ENCODE results near the gene OR52N2. TPM values are rescaled to one million over a fixed set of nuclear protein-coding genes. Genes with fewer than 3 reads are reported as not detected.

Gene OR52N2
- total RNA-seq, 2 experiments from 2014 or later, result not detected

DNA sequence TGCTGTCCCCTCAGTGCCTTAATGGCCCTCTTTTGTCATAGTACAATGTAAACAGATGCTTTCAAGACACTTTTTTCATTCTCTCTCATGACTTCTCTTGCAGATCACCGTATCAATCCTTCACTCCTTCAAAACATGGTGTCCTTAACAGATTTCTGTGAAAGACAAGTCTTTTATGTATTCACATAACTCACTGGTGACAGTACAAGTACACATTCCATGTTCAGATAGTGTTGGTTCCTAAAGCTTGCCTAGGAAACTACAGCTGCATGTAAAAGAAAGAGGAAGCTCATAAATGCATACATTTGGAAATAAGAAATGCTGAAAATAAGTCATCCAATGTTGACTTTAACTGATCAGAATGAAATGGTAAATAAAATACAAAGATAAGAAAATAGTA lies 38.0 kb downstream of the OR52N2 start:
- Histone ChIP-seq H3K9me3 (ENCODE audit: control insufficient read depth in 1 of 2, insufficient read depth in 1 of 2, low read length in 2 of 2) (no peaks in the 10 kb centered on the region), H3K36me3 (ENCODE audit: insufficient read depth, low read length) (no peaks in the 10 kb centered on the region), H3K4me1 (ENCODE audit: insufficient read depth, low read length) (no peaks in the 10 kb centered on the region), H3K27me3 (ENCODE audit: control insufficient read depth in 1 of 2, insufficient read depth in 2 of 2, low read length in 2 of 2) (no peaks in the 10 kb centered on the region), H3K4me3 (ENCODE audit: low read length) (no peak overlapping the region), H3K27ac (ENCODE audit: low read depth in 1 of 2, low read length in 2 of 2) (no peak overlapping the region)
- no peak for DNase-seq
- no peaks in the 10 kb centered on the region for H3K4me1 Mint-ChIP-seq (ENCODE audit: low read depth)
- intact Hi-C loops (cut with DNase I, micrococcal nuclease), result no loop called here
- no peak overlapping the region for H3K4me3 Mint-ChIP-seq
- no peak overlapping the region for H3K27ac Mint-ChIP-seq
- no peaks in the 10 kb centered on the region for H3K36me3 Mint-ChIP-seq (ENCODE audit: low read depth)
- POLR2A ChIA-PET, result no interaction called here
- TF ChIP-seq, protein P1, sequence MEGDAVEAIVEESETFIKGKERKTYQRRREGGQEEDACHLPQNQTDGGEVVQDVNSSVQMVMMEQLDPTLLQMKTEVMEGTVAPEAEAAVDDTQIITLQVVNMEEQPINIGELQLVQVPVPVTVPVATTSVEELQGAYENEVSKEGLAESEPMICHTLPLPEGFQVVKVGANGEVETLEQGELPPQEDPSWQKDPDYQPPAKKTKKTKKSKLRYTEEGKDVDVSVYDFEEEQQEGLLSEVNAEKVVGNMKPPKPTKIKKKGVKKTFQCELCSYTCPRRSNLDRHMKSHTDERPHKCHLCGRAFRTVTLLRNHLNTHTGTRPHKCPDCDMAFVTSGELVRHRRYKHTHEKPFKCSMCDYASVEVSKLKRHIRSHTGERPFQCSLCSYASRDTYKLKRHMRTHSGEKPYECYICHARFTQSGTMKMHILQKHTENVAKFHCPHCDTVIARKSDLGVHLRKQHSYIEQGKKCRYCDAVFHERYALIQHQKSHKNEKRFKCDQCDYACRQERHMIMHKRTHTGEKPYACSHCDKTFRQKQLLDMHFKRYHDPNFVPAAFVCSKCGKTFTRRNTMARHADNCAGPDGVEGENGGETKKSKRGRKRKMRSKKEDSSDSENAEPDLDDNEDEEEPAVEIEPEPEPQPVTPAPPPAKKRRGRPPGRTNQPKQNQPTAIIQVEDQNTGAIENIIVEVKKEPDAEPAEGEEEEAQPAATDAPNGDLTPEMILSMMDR (IDR thresholded peaks at IDR 0.05), result no peak
- H3K27me3 Mint-ChIP-seq, result peaks cover 3% of the 10 kb centered on the region
- CTCF ChIA-PET, result no interaction called here
- ATAC-seq (ENCODE audit: poor library complexity), result no peak
- H3K9me3 Mint-ChIP-seq, result no peaks in the 10 kb centered on the region

- CTCF ChIA-PET, result interaction anchor here (0.6 kb wide), 1 partner anchor 943 kb away, joined by 3 read pairs; no protein-coding TSS in a partner anchor
- POLR2A ChIA-PET, result no interaction called here
- peaks cover 2% of the 10 kb centered on the region for H3K9me3 Mint-ChIP-seq
- peaks cover 3% of the 10 kb centered on the region for H3K27me3 Mint-ChIP-seq
- ATAC-seq (ENCODE audit: poor library complexity) (no peak), DNase-seq (no peak)
- Histone ChIP-seq H3K27ac (ENCODE audit: low read depth in 1 of 2, low read length in 2 of 2) (no peak overlapping the region), H3K36me3 (ENCODE audit: insufficient read depth, low read length) (no peaks in the 10 kb centered on the region), H3K4me1 (ENCODE audit: insufficient read depth, low read length) (no peaks in the 10 kb centered on the region), H3K9me3 (ENCODE audit: control insufficient read depth in 1 of 2, insufficient read depth in 1 of 2, low read length in 2 of 2) (no peaks in the 10 kb centered on the region), H3K27me3 (ENCODE audit: control insufficient read depth in 1 of 2, insufficient read depth in 2 of 2, low read length in 2 of 2) (peaks cover 0 to 3% of the 10 kb centered on the region in 2 experiments), H3K4me3 (ENCODE audit: low read length) (no peak overlapping the region)
- H3K36me3 Mint-ChIP-seq (ENCODE audit: low read depth), result no peaks in the 10 kb centered on the region
- TF ChIP-seq, protein P1 (IDR thresholded peaks at IDR 0.05), result no peak
- no peak overlapping the region for H3K27ac Mint-ChIP-seq
- intact Hi-C loops (cut with DNase I, micrococcal nuclease), result no loop called here
- no peak overlapping the region for H3K4me3 Mint-ChIP-seq
- H3K4me1 Mint-ChIP-seq (ENCODE audit: low read depth), result no peaks in the 10 kb centered on the region
Measured at GRCh38 chr11:5847711-5848110, 39.0 kb downstream of the OR52N2 start.

DNA sequence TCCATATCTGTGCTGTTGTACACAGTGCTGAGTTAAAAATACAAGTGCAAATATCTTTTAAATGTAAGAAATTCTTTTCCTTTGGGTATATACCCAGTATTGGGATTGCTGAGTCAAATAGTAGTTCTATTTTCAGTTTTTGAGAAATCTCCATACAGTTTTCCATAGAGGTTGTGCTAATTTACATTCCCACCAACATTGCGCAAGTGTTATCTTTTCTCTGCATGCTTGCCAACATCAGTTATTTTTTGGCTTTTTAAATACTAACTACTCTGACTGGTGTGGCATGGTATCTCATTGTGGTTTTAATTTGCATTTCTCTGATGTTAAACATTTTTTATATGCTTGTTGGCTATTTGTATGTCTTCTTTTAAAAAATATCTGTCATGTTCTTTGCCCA lies 42.3 kb downstream of the OR52N2 start:
- H3K36me3 Mint-ChIP-seq (ENCODE audit: low read depth), result no peaks in the 10 kb centered on the region
- ChIA-PET CTCF (no interaction called here), POLR2A (no interaction called here)
- H3K27me3 ChIP-seq (ENCODE audit: control insufficient read depth in 1 of 2, insufficient read depth in 2 of 2, low read length in 2 of 2), result peaks cover 5 to 7% of the 10 kb centered on the region in 2 experiments
- no peak for DNase-seq
- intact Hi-C loops (cut with DNase I, micrococcal nuclease), result no loop called here
- no peak overlapping the region for H3K4me3 Mint-ChIP-seq
- H3K4me3 ChIP-seq (ENCODE audit: low read length), result no peak overlapping the region
- no peak for ATAC-seq (ENCODE audit: poor library complexity)
- H3K9me3 Mint-ChIP-seq, result peaks cover 4% of the 10 kb centered on the region
- no peaks in the 10 kb centered on the region for H3K36me3 ChIP-seq (ENCODE audit: insufficient read depth, low read length)
- no peak overlapping the region for H3K27ac ChIP-seq (ENCODE audit: low read depth in 1 of 2, low read length in 2 of 2)
- no peaks in the 10 kb centered on the region for H3K9me3 ChIP-seq (ENCODE audit: control insufficient read depth in 1 of 2, insufficient read depth in 1 of 2, low read length in 2 of 2)
- TF ChIP-seq, protein P1 (IDR thresholded peaks at IDR 0.05), result no peak
- no peaks in the 10 kb centered on the region for H3K4me1 Mint-ChIP-seq (ENCODE audit: low read depth)
- H3K27me3 Mint-ChIP-seq, result peaks cover 17% of the 10 kb centered on the region
- H3K27ac Mint-ChIP-seq, result no peak overlapping the region
- no peaks in the 10 kb centered on the region for H3K4me1 ChIP-seq (ENCODE audit: insufficient read depth, low read length)
